H9 (cell line): ENCODE results near the gene GANAB. TPM values are rescaled to one million over a fixed set of nuclear protein-coding genes. Genes with fewer than 3 reads are reported as not detected.

Experiments used
- DNase-seq: peaks from one replicate; pipeline ENCODE4 v3.0.0-alpha.2; 2017
- H2AFZ ChIP-seq: one replicate; pipeline ENCODE4 v1.6.1; 2013; ENCODE audit warnings: mild to moderate bottlenecking, low read length, control low read depth, moderate library complexity
- H2AK5ac ChIP-seq: 2 replicates; pipeline ENCODE4 v1.6.1; 2013; ENCODE audit warnings: low read length, control low read depth, mixed read lengths; ENCODE audit not compliant: insufficient read length
- H2BK120ac ChIP-seq: one replicate; pipeline ENCODE4 v1.6.1; 2013; ENCODE audit warnings: low read depth, mild to moderate bottlenecking, low read length, control low read depth, inconsistent platforms; ENCODE audit not compliant: poor library complexity, severe bottlenecking
- H2BK12ac ChIP-seq: 2 replicates; pipeline ENCODE4 v1.6.1; 2013; ENCODE audit warnings: low read length, control low read depth, mixed read lengths, low read depth; ENCODE audit not compliant: insufficient read length
- H2BK15ac ChIP-seq: 2 replicates; pipeline ENCODE4 v1.6.1; 2013; ENCODE audit warnings: low read depth, low read length, control low read depth
- H2BK20ac ChIP-seq: one replicate; pipeline ENCODE4 v1.6.1; 2013; ENCODE audit warnings: low read depth, mild to moderate bottlenecking, low read length, control low read depth, inconsistent platforms; ENCODE audit not compliant: poor library complexity, severe bottlenecking
- H2BK5ac ChIP-seq: 2 replicates; pipeline ENCODE4 v1.6.1; 2013; ENCODE audit warnings: low read length, control low read depth, mixed read lengths; ENCODE audit not compliant: insufficient read length
- H3K14ac ChIP-seq: 2 replicates; pipeline ENCODE4 v1.6.1; 2013; ENCODE audit warnings: low read length, control low read depth; ENCODE audit not compliant: insufficient read depth
- H3K18ac ChIP-seq: 2 replicates; pipeline ENCODE4 v1.6.1; 2013; ENCODE audit warnings: low read depth, mild to moderate bottlenecking, mixed read lengths, low read length, control low read depth; ENCODE audit not compliant: insufficient read length
- H3K23ac ChIP-seq: 2 replicates; pipeline ENCODE4 v1.6.1; 2013; ENCODE audit warnings: low read length, control low read depth, mixed read lengths, low read depth; ENCODE audit not compliant: insufficient read length
- H3K23me2 ChIP-seq: 2 replicates; pipeline ENCODE4 v1.6.1; 2013; ENCODE audit warnings: low read depth, mild to moderate bottlenecking, mixed read lengths, low read length, control low read depth; ENCODE audit not compliant: insufficient read length, poor library complexity, severe bottlenecking
- H3K27ac ChIP-seq: 2 replicates; pipeline ENCODE4 v1.5.1; 2013; ENCODE audit warnings: low read length, control low read depth, mixed read lengths, low read depth; ENCODE audit not compliant: insufficient read length
- H3K27me3 ChIP-seq: 2 replicates; pipeline ENCODE4 v1.6.1; 2013; ENCODE audit warnings: low read length, control low read depth, inconsistent platforms; ENCODE audit not compliant: insufficient read depth
- H3K4ac ChIP-seq: 2 replicates; pipeline ENCODE4 v1.6.1; 2013; ENCODE audit warnings: low read depth, mild to moderate bottlenecking, control low read depth, inconsistent platforms, low read length, moderate library complexity
- H3K4me1 ChIP-seq: 2 replicates; pipeline ENCODE4 v1.6.1; 2013; ENCODE audit warnings: low read length, control low read depth, inconsistent platforms; ENCODE audit not compliant: insufficient read depth
- H3K4me2 ChIP-seq: 2 replicates; pipeline ENCODE4 v1.6.1; 2013; ENCODE audit warnings: low read length, control low read depth, mixed read lengths; ENCODE audit not compliant: insufficient read length, insufficient read depth
- H3K56ac ChIP-seq: 2 replicates; pipeline ENCODE4 v1.6.1; 2013; ENCODE audit warnings: low read depth, mild to moderate bottlenecking, mixed read lengths, low read length, control low read depth; ENCODE audit not compliant: insufficient read length
- H3K79me1 ChIP-seq: 2 replicates; pipeline ENCODE4 v1.6.1; 2013; ENCODE audit warnings: low read depth, mild to moderate bottlenecking, moderate library complexity, low read length, control low read depth, inconsistent platforms; ENCODE audit not compliant: insufficient read depth, poor library complexity, severe bottlenecking
- H3K79me2 ChIP-seq: 2 replicates; pipeline ENCODE4 v1.6.1; 2013; ENCODE audit warnings: low read length, control low read depth, inconsistent platforms; ENCODE audit not compliant: insufficient read depth
- H3K9ac ChIP-seq: 2 replicates; pipeline ENCODE4 v1.6.1; 2013; ENCODE audit warnings: low read length, control low read depth, mixed read lengths; ENCODE audit not compliant: insufficient read length; ENCODE audit errors: extremely low read depth
- H3K9me3 ChIP-seq: one replicate; pipeline ENCODE4 v1.6.1; 2013; ENCODE audit warnings: low read depth, low read length, inconsistent platforms; ENCODE audit not compliant: control insufficient read depth
- H3T11ph ChIP-seq: one replicate; pipeline ENCODE4 v1.6.1; 2013; ENCODE audit warnings: mild to moderate bottlenecking, low read length, control low read depth, inconsistent platforms
- H4K20me1 ChIP-seq: one replicate; pipeline ENCODE4 v1.6.1; 2013; ENCODE audit not compliant: control insufficient read depth, insufficient read length, insufficient read depth
- H4K5ac ChIP-seq: 2 replicates; pipeline ENCODE4 v1.6.1; 2013; ENCODE audit warnings: low read depth, mild to moderate bottlenecking, mixed read lengths, low read length, control low read depth; ENCODE audit not compliant: insufficient read length
- H4K8ac ChIP-seq: replicated peaks from 2 replicates; pipeline ENCODE4 v1.6.1; 2013; ENCODE audit warnings: low read length, control low read depth, mixed read lengths, low read depth; ENCODE audit not compliant: insufficient read length
- H4K91ac ChIP-seq: 2 replicates; pipeline ENCODE4 v1.6.1; 2013; ENCODE audit warnings: low read depth, mild to moderate bottlenecking, moderate library complexity, mixed read lengths, low read length, control low read depth; ENCODE audit not compliant: insufficient read length
- H3K27ac Mint-ChIP-seq, 3 experiments: 2 replicates in 2 of 3; 3 replicates in 1 of 3; pipeline ENCODE4 v1.8.0; 2020 to 2021; ENCODE audit warnings: mixed read lengths in 3 of 3, mild to moderate bottlenecking in 1 of 3, moderate library complexity in 1 of 3
- H3K27me3 Mint-ChIP-seq: 2 replicates; pipeline ENCODE4 v1.8.0; 2021; ENCODE audit warnings: low read depth, mild to moderate bottlenecking, moderate library complexity, mixed read lengths
- H3K36me3 Mint-ChIP-seq, 3 experiments: 2 replicates in 2 of 3; 3 replicates in 1 of 3; pipeline ENCODE4 v1.8.0; 2020 to 2021; ENCODE audit warnings: low read depth in 3 of 3, mixed read lengths in 3 of 3; ENCODE audit not compliant: insufficient read depth in 1 of 3
- H3K4me1 Mint-ChIP-seq, 2 experiments: 2 replicates each; pipeline ENCODE4 v1.8.0; 2020; ENCODE audit warnings: mixed read lengths in 2 of 2
- H3K4me3 Mint-ChIP-seq, 2 experiments: 2 replicates in 1 of 2; 3 replicates in 1 of 2; pipeline ENCODE4 v1.8.0; 2020 to 2021; ENCODE audit warnings: mild to moderate bottlenecking in 2 of 2, mixed read lengths in 2 of 2, moderate library complexity in 1 of 2
- H3K9me3 Mint-ChIP-seq, 2 experiments: 2 replicates in 1 of 2; 3 replicates in 1 of 2; pipeline ENCODE4 v1.8.0; 2020; ENCODE audit warnings: mild to moderate bottlenecking in 2 of 2, mixed read lengths in 2 of 2, moderate library complexity in 1 of 2
- WGBS: extraction: QIAGEN DNeasy Blood & Tissue Kit; methylation state at CpG from one replicate; pipeline ENCODE4 v1.1.7; 2013; ENCODE audit warnings: missing lambda C conversion rate, low lambda C conversion rate, mixed read lengths; ENCODE audit not compliant: insufficient read length; ENCODE audit errors: extremely low coverage; 5-methylcytosine and 5-hydroxymethylcytosine counted together
- total RNA-seq: library from RNA; stranded (reverse); gene quantifications from 2 replicates; pipeline ENCODE4 v1.2.1, GENCODE V29; 2021
- TF ChIP-seq, protein P1 (sequence below): fragments of 200-600 bp; sonication (generic); conservative IDR thresholded peaks from 3 replicates; pipeline ENCODE4 v1.8.0; 2021; ENCODE audit warnings: antibody characterized with exemption, mild to moderate bottlenecking

The GANAB gene
- total RNA-seq, 1 experiment from 2014 or later = 387 TPM

GRCh38 chr11:62648185-62648966 is 2.0 kb upstream of the GANAB start:
- H3K36me3 Mint-ChIP-seq = peaks cover 14 to 38% (median 24%) of the 10 kb centered on the region in 3 experiments
- Histone ChIP-seq H4K5ac (no peak overlapping the region), H2AK5ac (no peak overlapping the region), H3K27ac (no peak overlapping the region), H2AFZ (no peak overlapping the region), H4K91ac (no peak overlapping the region), H2BK12ac (no peak overlapping the region), H3K9me3 (no peaks in the 10 kb centered on the region), H3K79me2 (peaks cover 12% of the 10 kb centered on the region; the same call in 1 of the 2 replicates), H2BK5ac (no peak overlapping the region), H3K18ac (no peak overlapping the region), H3K23ac (no peak overlapping the region), H3K4me1 (peaks cover 3% of the 10 kb centered on the region; the same call in 1 of the 2 replicates), H3K27me3 (no peaks in the 10 kb centered on the region), H4K20me1 (no peaks in the 10 kb centered on the region), H3K4me2 (no peak overlapping the region), H3T11ph (no peak overlapping the region), H2BK20ac (no peak overlapping the region), H4K8ac (no peak overlapping the region), H3K14ac (no peak overlapping the region), H3K79me1 (no peaks in the 10 kb centered on the region), H3K4ac (no peak overlapping the region), H2BK15ac (no peak overlapping the region), H3K56ac (no peak overlapping the region), H2BK120ac (no peak overlapping the region), H3K23me2 (peaks cover 9% of the 10 kb centered on the region), H3K9ac (no peak overlapping the region)
- H3K4me1 Mint-ChIP-seq = peaks cover 12 to 14% of the 10 kb centered on the region in 2 experiments
- H3K9me3 Mint-ChIP-seq = no peaks in the 10 kb centered on the region
- WGBS = no CpG with 5 or more reads among the region's 24 CpGs
- DNase-seq = no peak
- peak overlapping the region in 1 of 2 experiments; percentile 55; a peak in 2 of 5 replicates for H3K4me3 Mint-ChIP-seq
- TF ChIP-seq, protein P1, sequence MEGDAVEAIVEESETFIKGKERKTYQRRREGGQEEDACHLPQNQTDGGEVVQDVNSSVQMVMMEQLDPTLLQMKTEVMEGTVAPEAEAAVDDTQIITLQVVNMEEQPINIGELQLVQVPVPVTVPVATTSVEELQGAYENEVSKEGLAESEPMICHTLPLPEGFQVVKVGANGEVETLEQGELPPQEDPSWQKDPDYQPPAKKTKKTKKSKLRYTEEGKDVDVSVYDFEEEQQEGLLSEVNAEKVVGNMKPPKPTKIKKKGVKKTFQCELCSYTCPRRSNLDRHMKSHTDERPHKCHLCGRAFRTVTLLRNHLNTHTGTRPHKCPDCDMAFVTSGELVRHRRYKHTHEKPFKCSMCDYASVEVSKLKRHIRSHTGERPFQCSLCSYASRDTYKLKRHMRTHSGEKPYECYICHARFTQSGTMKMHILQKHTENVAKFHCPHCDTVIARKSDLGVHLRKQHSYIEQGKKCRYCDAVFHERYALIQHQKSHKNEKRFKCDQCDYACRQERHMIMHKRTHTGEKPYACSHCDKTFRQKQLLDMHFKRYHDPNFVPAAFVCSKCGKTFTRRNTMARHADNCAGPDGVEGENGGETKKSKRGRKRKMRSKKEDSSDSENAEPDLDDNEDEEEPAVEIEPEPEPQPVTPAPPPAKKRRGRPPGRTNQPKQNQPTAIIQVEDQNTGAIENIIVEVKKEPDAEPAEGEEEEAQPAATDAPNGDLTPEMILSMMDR = no peak
- H3K27ac Mint-ChIP-seq = no peak overlapping the region
- H3K27me3 Mint-ChIP-seq = no peaks in the 10 kb centered on the region
